ENCODE results near the gene KCNJ5. TPM values are rescaled to one million over a fixed set of nuclear protein-coding genes. Genes with fewer than 3 reads are reported as not detected.

KCNJ5 gene
- total and polyA plus RNA-seq, 2 experiments from 2014 or later = not detected

- TF ChIP-seq, protein P1, sequence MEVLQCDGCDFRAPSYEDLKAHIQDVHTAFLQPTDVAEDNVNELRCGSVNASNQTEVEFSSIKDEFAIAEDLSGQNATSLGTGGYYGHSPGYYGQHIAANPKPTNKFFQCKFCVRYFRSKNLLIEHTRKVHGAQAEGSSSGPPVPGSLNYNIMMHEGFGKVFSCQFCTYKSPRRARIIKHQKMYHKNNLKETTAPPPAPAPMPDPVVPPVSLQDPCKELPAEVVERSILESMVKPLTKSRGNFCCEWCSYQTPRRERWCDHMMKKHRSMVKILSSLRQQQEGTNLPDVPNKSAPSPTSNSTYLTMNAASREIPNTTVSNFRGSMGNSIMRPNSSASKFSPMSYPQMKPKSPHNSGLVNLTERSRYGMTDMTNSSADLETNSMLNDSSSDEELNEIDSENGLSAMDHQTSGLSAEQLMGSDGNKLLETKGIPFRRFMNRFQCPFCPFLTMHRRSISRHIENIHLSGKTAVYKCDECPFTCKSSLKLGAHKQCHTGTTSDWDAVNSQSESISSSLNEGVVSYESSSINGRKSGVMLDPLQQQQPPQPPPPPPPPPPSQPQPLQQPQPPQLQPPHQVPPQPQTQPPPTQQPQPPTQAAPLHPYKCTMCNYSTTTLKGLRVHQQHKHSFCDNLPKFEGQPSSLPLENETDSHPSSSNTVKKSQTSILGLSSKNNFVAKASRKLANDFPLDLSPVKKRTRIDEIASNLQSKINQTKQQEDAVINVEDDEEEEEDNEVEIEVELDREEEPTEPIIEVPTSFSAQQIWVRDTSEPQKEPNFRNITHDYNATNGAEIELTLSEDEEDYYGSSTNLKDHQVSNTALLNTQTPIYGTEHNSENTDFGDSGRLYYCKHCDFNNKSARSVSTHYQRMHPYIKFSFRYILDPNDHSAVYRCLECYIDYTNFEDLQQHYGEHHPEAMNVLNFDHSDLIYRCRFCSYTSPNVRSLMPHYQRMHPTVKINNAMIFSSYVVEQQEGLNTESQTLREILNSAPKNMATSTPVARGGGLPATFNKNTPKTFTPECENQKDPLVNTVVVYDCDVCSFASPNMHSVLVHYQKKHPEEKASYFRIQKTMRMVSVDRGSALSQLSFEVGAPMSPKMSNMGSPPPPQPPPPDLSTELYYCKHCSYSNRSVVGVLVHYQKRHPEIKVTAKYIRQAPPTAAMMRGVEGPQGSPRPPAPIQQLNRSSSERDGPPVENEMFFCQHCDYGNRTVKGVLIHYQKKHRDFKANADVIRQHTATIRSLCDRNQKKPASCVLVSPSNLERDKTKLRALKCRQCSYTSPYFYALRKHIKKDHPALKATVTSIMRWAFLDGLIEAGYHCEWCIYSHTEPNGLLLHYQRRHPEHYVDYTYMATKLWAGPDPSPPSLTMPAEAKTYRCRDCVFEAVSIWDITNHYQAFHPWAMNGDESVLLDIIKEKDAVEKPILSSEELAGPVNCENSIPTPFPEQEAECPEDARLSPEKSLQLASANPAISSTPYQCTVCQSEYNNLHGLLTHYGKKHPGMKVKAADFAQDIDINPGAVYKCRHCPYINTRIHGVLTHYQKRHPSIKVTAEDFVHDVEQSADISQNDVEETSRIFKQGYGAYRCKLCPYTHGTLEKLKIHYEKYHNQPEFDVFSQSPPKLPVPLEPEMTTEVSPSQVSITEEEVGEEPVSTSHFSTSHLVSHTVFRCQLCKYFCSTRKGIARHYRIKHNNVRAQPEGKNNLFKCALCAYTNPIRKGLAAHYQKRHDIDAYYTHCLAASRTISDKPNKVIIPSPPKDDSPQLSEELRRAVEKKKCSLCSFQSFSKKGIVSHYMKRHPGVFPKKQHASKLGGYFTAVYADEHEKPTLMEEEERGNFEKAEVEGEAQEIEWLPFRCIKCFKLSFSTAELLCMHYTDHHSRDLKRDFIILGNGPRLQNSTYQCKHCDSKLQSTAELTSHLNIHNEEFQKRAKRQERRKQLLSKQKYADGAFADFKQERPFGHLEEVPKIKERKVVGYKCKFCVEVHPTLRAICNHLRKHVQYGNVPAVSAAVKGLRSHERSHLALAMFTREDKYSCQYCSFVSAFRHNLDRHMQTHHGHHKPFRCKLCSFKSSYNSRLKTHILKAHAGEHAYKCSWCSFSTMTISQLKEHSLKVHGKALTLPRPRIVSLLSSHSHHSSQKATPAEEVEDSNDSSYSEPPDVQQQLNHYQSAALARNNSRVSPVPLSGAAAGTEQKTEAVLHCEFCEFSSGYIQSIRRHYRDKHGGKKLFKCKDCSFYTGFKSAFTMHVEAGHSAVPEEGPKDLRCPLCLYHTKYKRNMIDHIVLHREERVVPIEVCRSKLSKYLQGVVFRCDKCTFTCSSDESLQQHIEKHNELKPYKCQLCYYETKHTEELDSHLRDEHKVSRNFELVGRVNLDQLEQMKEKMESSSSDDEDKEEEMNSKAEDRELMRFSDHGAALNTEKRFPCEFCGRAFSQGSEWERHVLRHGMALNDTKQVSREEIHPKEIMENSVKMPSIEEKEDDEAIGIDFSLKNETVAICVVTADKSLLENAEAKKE (CRISPR knock-in tag; IDR thresholded peaks at IDR 0.05) = no peak
- TF ChIP-seq ZNF331 (CRISPR knock-in tag; IDR thresholded peaks at IDR 0.05; ENCODE audit: low read depth) (no peak), NANOG (IDR thresholded peaks at IDR 0.05; ENCODE audit: borderline replicate concordance) (no peak), CREB1 (CRISPR knock-in tag; IDR thresholded peaks at IDR 0.05; ENCODE audit: low read depth) (no peak), CTCF (conservative IDR thresholded peaks at IDR 0.05; ENCODE audit: low read depth in 2 of 2) (no peak), ZNF114 (CRISPR knock-in tag; IDR thresholded peaks at IDR 0.05) (no peak)
- TF ChIP-seq, protein P2, sequence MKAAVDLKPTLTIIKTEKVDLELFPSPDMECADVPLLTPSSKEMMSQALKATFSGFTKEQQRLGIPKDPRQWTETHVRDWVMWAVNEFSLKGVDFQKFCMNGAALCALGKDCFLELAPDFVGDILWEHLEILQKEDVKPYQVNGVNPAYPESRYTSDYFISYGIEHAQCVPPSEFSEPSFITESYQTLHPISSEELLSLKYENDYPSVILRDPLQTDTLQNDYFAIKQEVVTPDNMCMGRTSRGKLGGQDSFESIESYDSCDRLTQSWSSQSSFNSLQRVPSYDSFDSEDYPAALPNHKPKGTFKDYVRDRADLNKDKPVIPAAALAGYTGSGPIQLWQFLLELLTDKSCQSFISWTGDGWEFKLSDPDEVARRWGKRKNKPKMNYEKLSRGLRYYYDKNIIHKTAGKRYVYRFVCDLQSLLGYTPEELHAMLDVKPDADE (IDR thresholded peaks at IDR 0.05) = no peak
Observed at GRCh38 chr11:128856241-128856640, 34.9 kb upstream of the KCNJ5 start (continued).

All from GM23338 (cell line).